HepG2 (cell line): ENCODE results near the gene POU2F2. TPM values are rescaled to one million over a fixed set of nuclear protein-coding genes. Genes with fewer than 3 reads are reported as not detected.
"Not testable (repeated sequence)": the region's sequence is repeated elsewhere in the genome, so short reads cannot be mapped to it uniquely, and the experiment has no call there.

Experiments used
- ATAC-seq: fragments of 200-7000 bp; cut with Tn5 transposase; 3 replicates; pipeline ENCODE4 v1.9.1; 2020; ENCODE audit warnings: mild to moderate bottlenecking, moderate library complexity
- BruUV-seq: library from RNA; stranded (reverse); fragments of 400-500 nt; replicated peaks from 2 replicates; lab custom pipeline; 2021; lab: Mats Ljungman, UMichigan
- CTCF ChIA-PET: fragments of 300-600 bp; formaldehyde crosslinking; extraction: SDS; loops from one replicate; lab custom pipeline; 2021; ENCODE audit warnings: low total read pairs, inconsistent platforms, low intra/inter-chr PET ratio; lab: Yijun Ruan, JAX
- POLR2A ChIA-PET: fragments of 350-600 bp; sonication (Branson Sonifier 250); formaldehyde crosslinking; loops from one replicate; lab custom pipeline; 2020; ENCODE audit warnings: antibody characterized with exemption, inconsistent platforms; lab: Yijun Ruan, JAX
- DNase-seq: peaks from one replicate; pipeline ENCODE4 v3.0.0-alpha.2; 2015; ENCODE audit warnings: low spot score
- FAIRE-seq: peaks from 3 replicates; lab custom pipeline; 2011; peaks lifted over from hg19 to GRCh38; lab: Jason Lieb, UNC
- H2AFZ ChIP-seq: one replicate; pipeline ENCODE4 v1.6.1; 2011; ENCODE audit warnings: low read length, inconsistent platforms
- H3K27ac ChIP-seq: fragments of 300-600 bp; 3 replicates; pipeline ENCODE4 v1.8.0; 2011; ENCODE audit warnings: mixed run types, mild to moderate bottlenecking, mixed read lengths, low read length, inconsistent platforms; ENCODE audit not compliant: insufficient read depth; ENCODE audit errors: extremely low read length
- H3K27me3 ChIP-seq, 2 experiments: fragments of 200-600 bp in 1 of 2; 2 replicates in 1 of 2; 3 replicates in 1 of 2; pipeline versions ENCODE4 v1.6.0 to v1.8.0; 2011; ENCODE audit warnings: low read length in 2 of 2, mild to moderate bottlenecking in 2 of 2, moderate library complexity in 2 of 2, inconsistent platforms in 1 of 2; ENCODE audit not compliant: insufficient read depth in 2 of 2, control insufficient read depth in 1 of 2
- H3K36me3 ChIP-seq, 2 experiments: fragments of 200-600 bp in 1 of 2; replicated peaks in 1 of 2; 2 replicates in 1 of 2; 3 replicates in 1 of 2; pipeline versions ENCODE4 v1.5.1 to v1.8.0; 2011; ENCODE audit warnings: low read length in 2 of 2, inconsistent platforms in 1 of 2; ENCODE audit not compliant: insufficient read depth in 2 of 2, control insufficient read depth in 1 of 2
- H3K4me1 ChIP-seq: 2 replicates; pipeline ENCODE4 v1.5.1; 2012; ENCODE audit warnings: low read length, inconsistent platforms; ENCODE audit not compliant: insufficient read depth
- H3K4me2 ChIP-seq: 2 replicates; pipeline ENCODE4 v1.6.0; 2011; ENCODE audit warnings: low read depth, low read length, inconsistent platforms
- H3K4me3 ChIP-seq, 3 experiments: fragments of 200-600 bp in 1 of 3; sonication (generic), shearing (Covaris generic) in 1 of 3; replicated peaks in 1 of 3; 2 replicates each; pipeline ENCODE4 v1.5.1; 2011 to 2016; ENCODE audit warnings: low read length in 3 of 3, inconsistent platforms in 2 of 3, low read depth in 2 of 3, mild to moderate bottlenecking in 2 of 3, control low read depth in 1 of 3, mixed read lengths in 1 of 3; ENCODE audit not compliant: insufficient read depth in 1 of 3
- H3K79me2 ChIP-seq: one replicate; pipeline ENCODE4 v1.6.1; 2011; ENCODE audit warnings: low read length, inconsistent platforms; ENCODE audit not compliant: insufficient read depth
- H3K9ac ChIP-seq: 2 replicates; pipeline ENCODE4 v1.6.0; 2011; ENCODE audit warnings: mild to moderate bottlenecking, low read depth, low read length, inconsistent platforms; ENCODE audit not compliant: insufficient read depth
- H3K9me3 ChIP-seq: 2 replicates; pipeline ENCODE4 v1.5.1; 2012; ENCODE audit warnings: mild to moderate bottlenecking, low read length
- H4K20me1 ChIP-seq: 2 replicates; pipeline ENCODE4 v1.6.0; 2011; ENCODE audit warnings: inconsistent platforms, mild to moderate bottlenecking, low read length, moderate library complexity; ENCODE audit not compliant: insufficient read depth
- ATM ChIP-seq: fragments of 450-650 bp; IDR thresholded peaks from 2 replicates; pipeline ENCODE4 v1.7.1; 2017; ENCODE audit warnings: mild to moderate bottlenecking, borderline replicate concordance
- ESRRA ChIP-seq: sonication (generic); formaldehyde crosslinking; IDR thresholded peaks from 2 replicates; pipeline ENCODE4 v1.5.1; 2020; ENCODE audit warnings: mild to moderate bottlenecking, low read depth, missing genetic modification reagents
- TOPORS ChIP-seq: sonication (generic); formaldehyde crosslinking; IDR thresholded peaks from 2 replicates; pipeline ENCODE4 v1.8.0; 2023; ENCODE audit warnings: mild to moderate bottlenecking, missing genetic modification reagents
- WGBS: methylation state at CpG from one replicate; pipeline ENCODE4 v1.1.6; 2017; ENCODE audit warnings: low lambda C conversion rate; 5-methylcytosine and 5-hydroxymethylcytosine counted together
- in situ Hi-C: cut with HindIII; loops from 2 replicates; pipeline ENCODE4 v1.10.0; 2017; ENCODE audit warnings: low pct_unique_long_range_greater_than_20kb; ENCODE audit not compliant: extremely low pct_ligation_motif_present
- intact Hi-C: fragments of 100-400 bp; cut with micrococcal nuclease; formaldehyde crosslinking; loops from one replicate; pipeline ENCODE4 v1.10.0; 2022; ENCODE audit not compliant: unreplicated experiment
- polyA plus RNA-seq, 8 experiments: library from polyadenylated mRNA; depleted of rRNA in 3 of 8; stranded (reverse) in 7 of 8; unstranded in 1 of 8; fragments of >200 nt; fragmentation: Illumina TruSeq in 4 of 8; extraction: Trizol in 4 of 8; gene quantifications; 2 replicates each; pipeline versions ENCODE4 v1.2.1 to v1.2.3, GENCODE V29; 2011 to 2016; ENCODE audit warnings: low read depth in 4 of 8, missing spikeins in 1 of 8, mixed read lengths in 1 of 8; ENCODE audit not compliant: insufficient read depth in 1 of 8
- total RNA-seq, 5 experiments: library from RNA; depleted of rRNA; stranded (reverse); fragments of >200 nt; fragmentation: Illumina TruSeq; extraction: Trizol; gene quantifications; 2 replicates each; pipeline ENCODE4 v1.2.3, GENCODE V29; 2016; ENCODE audit warnings: low read depth in 1 of 5

Gene POU2F2
- total and polyA plus RNA-seq, 2 of the 13 experiments (the other 11 are each of a cell fraction or from before 2014, with no cell fraction given): 0.09 to 0.17 TPM

DNA sequence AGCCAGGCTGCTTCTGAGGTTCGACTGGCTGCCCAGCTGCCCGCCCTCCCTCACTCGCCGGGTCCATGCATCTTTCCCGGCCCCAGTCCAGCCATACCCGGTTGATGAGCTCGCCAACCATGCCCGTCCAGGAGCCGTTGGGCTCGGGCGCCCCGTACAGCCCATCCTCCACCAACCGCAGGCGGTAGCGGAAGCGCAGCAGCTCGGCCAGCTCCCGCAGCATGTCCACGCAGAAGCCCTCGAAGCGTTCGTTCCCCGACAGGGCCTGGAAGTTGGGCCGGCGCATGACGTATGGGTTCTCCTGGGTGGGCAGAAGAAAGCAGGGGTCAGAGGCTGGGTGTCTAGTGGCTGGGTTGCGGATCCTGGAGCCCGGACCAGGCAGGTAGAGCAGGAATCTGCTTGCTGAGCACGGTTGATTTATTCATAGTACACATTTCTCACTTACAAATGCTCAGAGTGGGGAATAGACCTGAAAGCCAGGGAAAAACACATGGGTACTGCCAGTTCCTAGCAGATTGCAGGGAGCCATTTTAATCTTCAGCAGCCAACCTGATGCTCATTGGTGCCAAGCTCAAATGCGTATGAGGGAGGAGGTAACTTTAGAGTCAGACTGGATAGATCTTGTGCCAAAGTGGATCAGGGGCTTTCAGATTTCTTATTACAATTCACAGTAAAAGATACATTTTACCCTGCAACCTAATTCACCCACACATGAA is 89.6 kb downstream of the POU2F2 start:
- no peaks in the 10 kb centered on the region for H4K20me1 ChIP-seq
- in situ Hi-C loops: no loop called here
- WGBS: 26% methylated on average over 10 of the region's 30 CpGs
- no peaks in the 10 kb centered on the region for H3K4me1 ChIP-seq
- no peak overlapping the region for H3K9ac ChIP-seq
- FAIRE-seq (no peak), ATAC-seq (no peak), DNase-seq (no peak)
- no peaks in the 10 kb centered on the region for H3K36me3 ChIP-seq
- H3K27ac ChIP-seq: no peak overlapping the region
- H3K4me3 ChIP-seq: no peak overlapping the region
- BruUV-seq: no TSS peak
- H3K9me3 ChIP-seq: no peaks in the 10 kb centered on the region
- ChIA-PET POLR2A (no interaction called here), CTCF (no interaction called here)
- intact Hi-C loops: no loop called here
- H3K4me2 ChIP-seq: no peak overlapping the region
- H3K79me2 ChIP-seq: no peaks in the 10 kb centered on the region
- H2AFZ ChIP-seq: no peak overlapping the region
- TF ChIP-seq ESRRA (no peak), TOPORS (CRISPR knock-in tag) (no peak), ATM (no peak)
- H3K27me3 ChIP-seq: peaks cover 0 to 16% of the 10 kb centered on the region in 2 experiments; a peak in 4 of 5 replicates

DNA sequence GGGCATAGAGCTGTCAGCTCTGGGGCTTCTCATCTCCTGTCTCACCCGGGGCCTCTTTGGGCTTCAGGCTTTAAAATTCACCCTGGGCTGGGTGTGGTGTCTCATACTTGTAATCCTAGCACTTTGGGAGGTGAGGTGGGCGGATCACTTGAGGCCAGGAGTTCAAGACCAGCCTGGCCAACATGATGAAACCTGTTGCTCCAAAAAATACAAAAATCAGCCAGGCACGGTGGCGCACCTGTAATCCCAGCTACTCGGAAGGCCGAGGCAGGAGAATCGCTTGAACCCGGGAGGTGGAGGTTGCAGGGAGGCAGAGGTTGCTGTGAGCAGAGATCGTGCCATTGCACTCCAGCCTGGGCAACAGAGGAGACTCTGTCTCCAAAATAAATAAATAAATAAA is 91.8 kb downstream of the POU2F2 start:
- ATAC-seq, FAIRE-seq, H2AFZ ChIP-seq, BruUV-seq, in situ Hi-C loops, H3K36me3 ChIP-seq, CTCF ChIA-PET, intact Hi-C loops, H3K79me2 ChIP-seq, DNase-seq, H3K9me3 ChIP-seq, H3K4me3 ChIP-seq, POLR2A ChIA-PET, H3K4me1 ChIP-seq, H3K4me2 ChIP-seq, H3K9ac ChIP-seq, H3K27ac ChIP-seq, H3K27me3 ChIP-seq, H4K20me1 ChIP-seq: not testable (repeated sequence)
- WGBS: 39% methylated on average over 9 of the region's 9 CpGs
